A549 treated with Hydrocortisone at 1 μM for 4 hours (cell line): ENCODE data around the gene RBM42. TPM values are rescaled to one million over a fixed set of nuclear protein-coding genes. Genes with fewer than 3 reads are reported as not detected.

Experiments
- total RNA-seq: library from RNA; stranded (reverse); fragments of 200-300 nt; extraction: Qiagen RNA extraction; gene quantifications from 5 replicates; pipeline ENCODE4 v1.2.3, GENCODE V29; 2022

The RBM42 gene, protein sequence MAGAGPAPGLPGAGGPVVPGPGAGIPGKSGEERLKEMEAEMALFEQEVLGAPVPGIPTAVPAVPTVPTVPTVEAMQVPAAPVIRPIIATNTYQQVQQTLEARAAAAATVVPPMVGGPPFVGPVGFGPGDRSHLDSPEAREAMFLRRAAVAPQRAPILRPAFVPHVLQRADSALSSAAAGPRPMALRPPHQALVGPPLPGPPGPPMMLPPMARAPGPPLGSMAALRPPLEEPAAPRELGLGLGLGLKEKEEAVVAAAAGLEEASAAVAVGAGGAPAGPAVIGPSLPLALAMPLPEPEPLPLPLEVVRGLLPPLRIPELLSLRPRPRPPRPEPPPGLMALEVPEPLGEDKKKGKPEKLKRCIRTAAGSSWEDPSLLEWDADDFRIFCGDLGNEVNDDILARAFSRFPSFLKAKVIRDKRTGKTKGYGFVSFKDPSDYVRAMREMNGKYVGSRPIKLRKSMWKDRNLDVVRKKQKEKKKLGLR
- total RNA-seq, result 147 to 203 TPM (median 195 TPM) in 5 replicates

DNA sequence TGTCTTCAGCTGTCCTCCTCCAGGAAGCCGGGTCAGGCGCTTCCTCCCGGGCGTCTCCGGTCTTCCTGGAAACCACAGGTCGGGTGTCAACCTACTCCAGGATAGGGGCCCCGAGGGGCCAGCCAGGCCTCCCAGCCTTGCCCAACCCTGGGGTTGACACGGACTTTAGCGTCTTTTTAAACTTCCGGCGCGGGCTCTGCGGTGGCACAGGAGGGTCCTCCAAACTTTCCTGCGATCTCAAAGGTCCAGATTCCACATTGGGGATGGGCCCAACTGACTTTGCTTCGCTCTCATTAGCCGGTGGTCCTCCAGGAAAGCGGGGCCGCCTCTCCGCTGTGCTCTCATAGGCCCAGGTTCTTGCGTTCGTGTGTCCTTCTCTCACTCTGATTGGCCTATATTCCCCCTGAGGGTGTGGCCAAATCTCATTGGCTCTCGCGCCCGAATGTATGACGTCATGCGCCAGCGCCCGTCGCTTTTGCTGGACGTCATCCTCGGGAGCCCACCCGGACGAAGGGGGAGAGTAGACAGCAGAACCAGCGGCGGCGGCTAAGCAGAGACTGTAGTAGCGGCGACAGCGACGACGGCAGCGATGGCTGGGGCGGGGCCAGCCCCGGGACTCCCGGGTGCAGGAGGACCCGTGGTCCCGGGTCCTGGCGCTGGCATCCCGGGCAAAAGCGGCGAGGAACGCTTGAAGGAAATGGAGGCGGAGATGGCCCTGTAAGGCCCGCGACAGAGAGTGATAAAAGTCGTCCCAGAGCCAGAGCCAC lies at the start of gene RBM42:
RBM42 (plus strand) TSS at position 472 of the 767 bp plus-strand sequence; CDS start at position 590, 118 bp downstream.

DNA sequence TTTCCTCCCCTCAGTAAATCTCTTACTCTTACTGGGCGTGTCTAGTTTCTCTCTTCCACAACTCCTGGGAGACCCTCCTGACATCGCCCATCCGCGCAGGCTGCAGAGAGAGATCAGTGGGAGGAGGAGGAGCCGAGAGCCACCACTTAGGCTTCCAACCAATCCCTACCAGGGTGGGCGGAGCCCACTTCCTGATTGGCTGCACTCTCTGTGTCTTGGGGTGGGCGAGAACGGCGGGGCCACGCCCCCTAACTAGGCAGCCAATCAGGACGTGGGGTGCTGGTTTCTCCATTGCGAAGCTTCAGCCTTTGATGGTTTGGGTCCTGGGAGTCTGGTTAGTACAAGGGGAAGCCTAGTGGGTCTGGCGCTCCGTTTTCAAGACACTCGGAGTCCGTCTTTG lies 43.0 kb upstream of the RBM42 start, which contains the start of gene PMIS2:
PMIS2 (plus strand) TSS at position 326 of the 400 bp plus-strand sequence. CDS start 87 bp downstream, outside the sequence.

DNA sequence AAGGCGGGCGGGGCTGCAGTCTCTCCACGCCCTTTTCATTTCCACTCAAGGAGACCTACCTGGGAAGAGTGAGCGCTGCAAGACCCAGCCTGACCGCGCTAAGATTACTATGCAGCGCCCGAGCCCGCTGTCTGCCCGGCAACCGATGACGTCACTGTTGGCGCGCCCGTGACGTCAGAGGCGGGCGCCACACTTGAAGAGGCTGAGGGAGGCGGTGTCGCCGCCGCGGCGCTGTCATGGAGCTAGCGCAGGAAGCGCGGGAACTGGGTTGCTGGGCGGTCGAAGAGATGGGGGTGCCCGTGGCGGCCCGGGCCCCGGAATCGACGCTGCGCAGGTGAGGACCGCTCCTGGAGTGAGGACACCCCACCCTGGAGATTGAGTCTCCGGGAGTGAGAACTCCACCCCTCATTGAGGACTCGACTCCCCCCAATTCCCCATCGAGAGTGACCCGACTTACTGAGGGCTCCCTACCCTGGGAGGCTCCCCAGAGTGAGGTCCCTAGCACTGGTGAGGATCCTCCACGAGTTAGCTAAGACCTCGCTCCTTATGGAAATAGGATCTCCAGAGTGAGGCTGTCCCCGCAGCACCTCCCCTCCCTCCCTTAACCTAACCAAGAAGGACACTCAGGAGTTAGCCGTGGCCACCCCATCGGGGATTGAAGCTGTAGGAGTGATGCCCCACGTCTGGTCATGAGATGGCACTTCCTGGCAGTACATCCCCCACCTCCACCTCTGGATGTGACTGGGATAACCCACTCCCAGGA lies 16.1 kb upstream of the RBM42 start, which contains the start of gene HAUS5:
HAUS5 (plus strand) TSS at position 177 of the 763 bp plus-strand sequence; CDS start at position 237, 60 bp downstream.

DNA sequence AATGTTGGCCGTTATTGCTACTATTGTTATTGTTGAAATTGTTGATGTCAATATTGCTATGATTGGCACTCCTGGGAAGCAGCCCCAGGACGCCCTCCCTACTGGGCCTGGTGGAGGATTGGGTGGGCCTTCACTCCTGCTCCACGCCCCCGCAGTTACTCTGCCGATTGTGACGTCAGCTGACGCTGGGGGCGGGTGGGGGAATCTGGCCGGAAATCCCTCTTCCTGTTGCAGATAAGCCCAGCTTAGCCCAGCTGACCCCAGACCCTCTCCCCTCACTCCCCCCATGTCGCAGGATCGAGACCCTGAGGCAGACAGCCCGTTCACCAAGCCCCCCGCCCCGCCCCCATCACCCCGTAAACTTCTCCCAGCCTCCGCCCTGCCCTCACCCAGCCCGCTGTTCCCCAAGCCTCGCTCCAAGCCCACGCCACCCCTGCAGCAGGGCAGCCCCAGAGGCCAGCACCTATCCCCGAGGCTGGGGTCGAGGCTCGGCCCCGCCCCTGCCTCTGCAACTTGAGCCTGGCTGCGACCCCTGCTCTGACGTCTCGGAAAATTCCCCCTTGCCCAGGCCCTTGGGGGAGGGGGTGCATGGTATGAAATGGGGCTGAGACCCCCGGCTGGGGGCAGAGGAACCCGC lies 12.8 kb downstream of the RBM42 start, which contains the start of gene ETV2:
ETV2 (plus strand) TSS at position 231 of the 637 bp plus-strand sequence. CDS start 716 bp downstream, outside the sequence.

DNA sequence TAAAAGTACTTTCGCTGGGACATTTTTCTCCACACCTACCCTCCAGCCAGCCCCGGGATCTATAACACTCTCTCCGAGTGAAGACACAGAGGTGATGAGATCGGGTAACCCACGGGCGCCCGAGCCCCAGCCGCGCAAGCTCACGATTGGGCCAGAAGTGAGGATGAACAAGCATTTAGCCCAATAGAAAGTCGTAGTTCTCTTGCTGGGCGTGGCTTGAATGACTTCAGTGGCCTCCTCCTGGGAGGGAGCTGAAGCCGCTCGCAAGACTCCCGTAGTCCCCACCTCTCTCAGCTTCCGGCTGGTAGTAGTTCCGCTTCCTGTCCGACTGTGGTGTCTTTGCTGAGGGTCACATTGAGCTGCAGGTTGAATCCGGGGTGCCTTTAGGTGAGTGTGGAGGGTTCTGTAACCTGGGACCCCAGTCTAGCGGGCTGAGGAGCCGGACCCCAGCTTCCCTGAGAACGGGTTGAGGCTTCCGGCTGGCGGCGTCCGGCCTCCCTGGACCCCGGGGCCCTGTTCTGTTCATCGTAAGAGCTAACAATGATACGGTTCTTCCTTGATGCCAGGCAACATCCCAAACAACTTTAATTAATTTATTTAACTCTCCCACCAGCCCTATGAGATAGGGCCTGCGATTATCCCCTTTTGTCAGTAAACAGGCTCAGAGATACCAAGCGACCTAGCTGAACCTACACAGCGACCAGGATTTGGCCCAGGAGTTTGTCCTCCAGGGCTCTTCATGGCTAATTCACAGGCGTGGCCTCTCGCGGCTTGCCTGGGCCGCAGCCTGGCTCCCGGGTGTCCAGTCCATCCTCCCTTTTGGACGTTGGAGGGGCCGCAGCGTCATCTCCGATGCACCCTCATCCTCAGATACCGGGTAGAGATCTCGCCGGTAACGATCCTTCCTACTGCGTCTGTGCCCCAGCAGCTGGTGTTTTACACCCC lies 19.5 kb downstream of the RBM42 start, which contains the start of gene COX6B1:
COX6B1 (plus strand) TSS at position 307 of the 945 bp plus-strand sequence. CDS start 2,921 bp downstream, outside the sequence.

DNA sequence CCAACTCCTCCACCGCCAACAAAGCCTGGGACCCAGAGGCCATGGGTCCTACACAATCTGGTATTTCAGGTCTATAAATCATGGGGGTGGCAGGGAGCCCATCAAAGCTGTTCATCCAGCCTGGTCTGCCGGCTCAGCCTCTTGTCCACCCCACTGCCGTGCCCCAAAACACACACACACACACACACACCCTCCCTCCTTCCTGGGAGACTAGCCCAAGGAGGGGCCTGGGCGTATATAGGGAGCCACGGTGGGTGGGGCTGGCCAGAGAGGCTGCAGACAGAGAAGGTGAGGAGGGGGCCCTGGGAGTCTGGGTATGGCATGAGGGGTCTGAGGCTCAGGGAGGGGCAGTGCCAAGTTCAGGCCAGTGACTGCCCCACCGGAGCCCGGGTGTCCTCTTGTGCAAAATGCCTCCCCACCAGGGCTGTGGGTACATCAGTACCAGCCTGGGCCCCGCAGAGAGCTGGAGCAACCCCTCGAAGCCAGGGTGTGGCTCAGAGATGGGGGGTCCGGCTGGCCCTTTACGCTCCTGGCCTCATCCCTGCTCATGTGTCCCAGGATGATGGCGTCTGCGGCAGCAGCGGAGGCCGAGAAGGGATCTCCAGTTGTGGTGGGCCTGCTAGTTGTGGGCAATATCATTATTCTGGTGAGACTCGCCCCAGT lies 37.5 kb downstream of the RBM42 start, which contains the start of gene UPK1A:
UPK1A (plus strand) TSS at position 267 of the 663 bp plus-strand sequence; CDS start at position 563, 296 bp downstream.

Other genes starting within 250 kb of the RBM42 start
- gene FFAR2, start 180.8 kb upstream of the RBM42 start, total RNA-seq, result not detected in 5 replicates
- gene KRTDAP, start 138.6 kb upstream of the RBM42 start, total RNA-seq, result not detected in 5 replicates
- gene DMKN, start 115.4 kb upstream of the RBM42 start, total RNA-seq, result 33.8 to 45.0 TPM (median 35.0 TPM) in 5 replicates
- 2.2 to 4.6 TPM (median 3.5 TPM) in 5 replicates for gene SBSN, start 100.7 kb upstream of the RBM42 start, total RNA-seq
- gene GAPDHS, start 95.6 kb upstream of the RBM42 start, total RNA-seq, result 0.09 TPM in 1 of 5 replicates, not detected in the others
- 323 to 433 TPM (median 412 TPM) in 5 replicates for gene TMEM147, start 83.4 kb upstream of the RBM42 start, total RNA-seq
- gene ATP4A, start 65.4 kb upstream of the RBM42 start, total RNA-seq, result 0.07 to 0.09 TPM in 2 of 5 replicates, not detected in the others
- gene PMIS2, start 42.9 kb upstream of the RBM42 start, total RNA-seq, result not detected in 5 replicates
- gene HAUS5, start 16.3 kb upstream of the RBM42 start, total RNA-seq, result 13.0 to 16.4 TPM (median 14.9 TPM) in 5 replicates
- gene ETV2, start 12.7 kb downstream of the RBM42 start, total RNA-seq, result 1.5 to 3.3 TPM (median 2.9 TPM) in 5 replicates
- gene COX6B1, start 19.3 kb downstream of the RBM42 start, total RNA-seq, result 1,261 to 1,482 TPM (median 1,322 TPM) in 5 replicates
- gene UPK1A, start 37.5 kb downstream of the RBM42 start, total RNA-seq, result 0.52 to 1.5 TPM (median 1.0 TPM) in 5 replicates
- gene ZBTB32, start 75.5 kb downstream of the RBM42 start, total RNA-seq, result not detected in 5 replicates
- 53.9 to 62.2 TPM (median 56.6 TPM) in 5 replicates for gene KMT2B, start 89.0 kb downstream of the RBM42 start, total RNA-seq
- gene IGFLR1, start 113.4 kb downstream of the RBM42 start, total RNA-seq, result 11.5 to 12.9 TPM (median 11.8 TPM) in 5 replicates
- 21.9 to 27.5 TPM (median 24.7 TPM) in 5 replicates for gene U2AF1L4, start 116.4 kb downstream of the RBM42 start, total RNA-seq
- gene PSENEN, start 116.6 kb downstream of the RBM42 start, total RNA-seq, result 250 to 344 TPM (median 287 TPM) in 5 replicates
- 21.5 to 27.9 TPM (median 23.2 TPM) in 5 replicates for gene LIN37, start 119.5 kb downstream of the RBM42 start, total RNA-seq
- 0.14 to 0.35 TPM (median 0.29 TPM) in 5 replicates for gene HSPB6, start 128.0 kb downstream of the RBM42 start, total RNA-seq
- gene PROSER3, start 129.1 kb downstream of the RBM42 start, total RNA-seq, result 19.6 to 32.1 TPM (median 24.2 TPM) in 5 replicates
- gene ARHGAP33, start 146.5 kb downstream of the RBM42 start, total RNA-seq, result 4.7 to 9.3 TPM (median 7.4 TPM) in 5 replicates
- 0.15 to 0.36 TPM (median 0.25 TPM) in 5 replicates for gene PRODH2, start 183.8 kb downstream of the RBM42 start, total RNA-seq
- gene NPHS1, start 223.5 kb downstream of the RBM42 start, total RNA-seq, result 0.35 to 0.68 TPM (median 0.59 TPM) in 5 replicates
- gene KIRREL2, start 227.9 kb downstream of the RBM42 start, total RNA-seq, result 0.43 to 0.63 TPM (median 0.50 TPM) in 5 replicates
- 68.9 to 98.3 TPM (median 90.2 TPM) in 5 replicates for gene APLP1, start 239.5 kb downstream of the RBM42 start, total RNA-seq